Adipose tissue (tissue), 3 donors: ENCODE data around the gene LPAR2. TPM values are rescaled to one million over a fixed set of nuclear protein-coding genes. Genes with fewer than 3 reads are reported as not detected.
"Not testable (repeated sequence)": the region's sequence is repeated elsewhere in the genome, so short reads cannot be mapped to it uniquely, and the experiment has no call there.

Experiments used
- H3K27ac ChIP-seq: one replicate; pipeline ENCODE4 v1.5.1; 2013; ENCODE audit warnings: low read depth, low read length
- WGBS, 3 donors: extraction: QIAGEN DNeasy Blood & Tissue Kit; methylation state at CpG; one replicate each; pipeline ENCODE4 v1.1.7; 2013; 5-methylcytosine and 5-hydroxymethylcytosine counted together
- polyA plus RNA-seq, 3 donors: library from polyadenylated mRNA; stranded (reverse); fragments of 200-250 nt; gene quantifications; one replicate each; pipeline ENCODE4 v1.2.3, GENCODE V29; 2013
- donor health status: healthy with polysubstance abuse.
- donor health status: Bipolar disorder and iron deficiency.
- donor health status: healthy.

The LPAR2 gene
- polyA plus RNA-seq, 3 donors, result 3.0 to 18.4 (median 12.6) TPM

- 65 to 86% (median 74%) methylated on average over 4 of the region's 4 CpGs for WGBS, 3 donors
- H3K27ac ChIP-seq, result no peak overlapping the region
Measured at GRCh38 chr19:19613506-19613905, 14.5 kb downstream of the LPAR2 start.

DNA sequence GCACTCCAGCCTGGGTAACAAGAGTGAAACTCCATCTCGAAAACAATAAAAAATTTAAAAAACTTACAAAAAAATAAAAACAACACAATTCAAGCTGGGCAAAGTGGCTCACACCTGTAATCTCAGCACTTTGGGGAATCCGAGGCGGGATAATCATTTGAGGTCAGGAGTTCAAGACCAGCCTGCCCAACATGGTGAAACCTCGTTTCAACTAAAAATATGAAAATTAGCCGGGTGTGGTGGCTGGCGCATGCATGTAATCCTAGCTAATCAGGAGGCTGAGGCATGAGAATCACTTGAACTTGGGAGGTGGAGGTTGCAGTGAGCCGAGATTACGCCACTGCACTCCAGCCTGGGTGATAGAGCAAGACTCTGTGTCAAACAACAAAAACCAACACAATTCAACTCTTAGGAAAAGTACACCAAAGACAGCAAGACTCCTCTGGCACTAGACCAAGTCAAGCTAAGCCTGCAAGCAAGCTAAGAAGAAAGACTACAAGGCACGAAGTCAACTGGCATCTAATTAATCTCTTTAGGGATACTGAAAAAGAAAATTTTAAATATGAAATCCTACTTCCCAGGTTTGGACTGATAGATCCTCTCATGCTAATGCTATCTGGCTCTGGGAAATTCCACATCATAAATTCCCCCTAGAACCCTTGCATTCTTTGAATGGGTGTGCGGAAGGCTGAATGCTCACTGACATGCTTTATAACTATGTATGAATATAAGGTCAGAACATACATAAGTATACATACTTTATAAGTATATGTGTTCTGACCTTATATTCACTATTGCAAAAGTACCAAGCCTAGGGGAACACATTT is 17.4 kb downstream of the LPAR2 start:
- H3K27ac ChIP-seq, result no peak overlapping the region
- 84 to 87% (median 85%) methylated on average over 10 of the region's 10 CpGs for WGBS, 3 donors

DNA sequence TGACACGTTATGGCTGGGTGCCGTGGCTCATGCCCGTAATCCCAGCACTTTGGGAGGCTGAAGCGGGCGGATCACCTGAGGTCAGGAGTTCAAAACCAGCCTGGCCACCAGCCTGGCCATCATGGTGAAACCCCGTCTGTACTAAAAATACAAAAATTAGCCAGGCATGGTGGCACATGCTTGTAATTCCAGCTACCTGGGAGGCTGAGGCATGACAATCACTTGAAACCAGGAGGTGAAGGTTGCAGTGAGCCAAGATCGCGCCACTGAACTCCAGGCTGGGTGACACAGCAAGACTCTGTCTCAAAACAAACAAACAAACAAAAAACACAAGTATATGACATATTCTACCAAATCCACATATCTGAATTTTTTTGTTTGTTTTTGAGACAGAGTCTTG is 21.3 kb downstream of the LPAR2 start:
- not testable (repeated sequence) for H3K27ac ChIP-seq
- 88 to 95% (median 95%) methylated on average over 8 of the region's 8 CpGs for WGBS, 3 donors

DNA sequence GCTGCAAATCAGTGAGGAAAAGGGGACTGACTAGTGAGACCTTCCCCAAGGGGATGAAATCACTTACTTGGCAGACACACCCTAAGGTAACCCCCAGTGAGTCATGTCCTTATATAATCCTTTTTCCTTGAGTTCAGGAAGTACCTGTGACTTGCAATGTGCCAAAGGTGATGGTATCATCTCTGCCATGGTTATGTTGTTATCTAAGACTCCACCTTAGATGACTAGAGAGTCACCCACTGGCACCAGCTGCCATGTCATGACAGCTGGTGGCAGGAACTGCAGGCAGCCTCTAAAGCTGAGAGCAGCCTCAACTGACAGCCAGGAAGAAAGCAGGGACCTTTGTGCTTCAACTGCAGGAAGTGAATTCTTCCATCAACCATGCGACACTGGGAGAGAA is 22.0 kb downstream of the LPAR2 start:
- WGBS, 3 donors, result 43 to 68% (median 50%) methylated on average over 1 of the region's 1 CpG
- no peak overlapping the region for H3K27ac ChIP-seq

DNA sequence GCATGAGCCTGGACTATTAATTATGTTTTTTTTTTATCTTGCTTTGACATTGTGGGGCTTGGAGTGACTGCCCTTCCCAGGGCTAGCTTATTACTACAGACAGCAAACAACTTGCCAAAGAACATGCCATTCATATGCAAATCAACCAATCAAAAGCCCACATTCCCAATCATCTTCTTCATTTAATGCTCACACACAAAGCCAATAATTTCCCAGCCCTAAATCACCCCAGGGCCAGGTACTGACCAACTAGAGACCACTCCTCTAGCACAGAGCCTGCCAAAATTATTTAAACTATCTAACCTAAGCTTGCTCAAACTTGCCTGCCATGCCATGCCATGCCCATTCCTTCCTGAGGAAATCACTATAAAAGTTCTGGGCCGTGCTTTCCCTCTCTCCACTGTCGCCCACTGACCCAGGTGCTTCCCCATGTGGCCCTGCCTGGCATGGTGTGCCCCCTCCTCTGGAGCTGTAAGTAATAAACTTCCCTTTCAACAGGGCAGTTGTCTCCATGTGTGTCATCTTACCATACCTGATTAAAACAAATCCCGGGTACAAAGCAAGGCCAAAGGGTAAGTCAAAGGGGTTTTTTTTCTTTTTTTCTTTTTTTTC is 25.2 kb downstream of the LPAR2 start:
- 51 to 75% (median 60%) methylated on average over 3 of the region's 3 CpGs for WGBS, 3 donors
- no peak overlapping the region for H3K27ac ChIP-seq

DNA sequence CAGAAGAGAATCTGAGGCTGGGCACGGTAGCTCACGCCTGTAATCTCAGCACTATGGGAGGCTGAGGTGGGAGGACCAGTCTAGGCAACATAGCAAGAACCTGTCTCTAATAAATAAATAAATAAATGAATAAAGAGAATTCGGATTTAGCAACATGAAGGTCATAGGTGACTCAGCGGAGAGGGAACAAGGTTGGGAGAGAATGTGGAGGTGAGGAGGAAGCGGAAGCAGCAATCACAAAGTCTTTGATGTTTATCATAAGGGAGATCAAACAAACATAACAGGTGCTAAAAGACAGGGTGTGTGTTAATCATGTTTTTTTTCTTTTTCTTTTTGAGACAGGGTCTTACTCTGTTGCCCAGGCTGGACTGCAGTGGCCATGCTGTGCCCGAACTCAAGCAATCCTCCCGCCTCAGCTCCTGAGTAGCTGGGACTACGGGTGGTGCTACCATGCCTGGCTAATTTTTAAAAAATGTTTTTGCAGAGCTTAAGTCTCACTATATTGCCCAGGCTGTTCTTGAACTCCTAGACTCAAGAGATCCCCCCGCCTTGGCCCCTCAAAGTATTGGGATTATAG is 25.8 kb downstream of the LPAR2 start:
- WGBS, 3 donors, result 72 to 84% (median 79%) methylated on average over 9 of the region's 9 CpGs
- no peak overlapping the region for H3K27ac ChIP-seq

DNA sequence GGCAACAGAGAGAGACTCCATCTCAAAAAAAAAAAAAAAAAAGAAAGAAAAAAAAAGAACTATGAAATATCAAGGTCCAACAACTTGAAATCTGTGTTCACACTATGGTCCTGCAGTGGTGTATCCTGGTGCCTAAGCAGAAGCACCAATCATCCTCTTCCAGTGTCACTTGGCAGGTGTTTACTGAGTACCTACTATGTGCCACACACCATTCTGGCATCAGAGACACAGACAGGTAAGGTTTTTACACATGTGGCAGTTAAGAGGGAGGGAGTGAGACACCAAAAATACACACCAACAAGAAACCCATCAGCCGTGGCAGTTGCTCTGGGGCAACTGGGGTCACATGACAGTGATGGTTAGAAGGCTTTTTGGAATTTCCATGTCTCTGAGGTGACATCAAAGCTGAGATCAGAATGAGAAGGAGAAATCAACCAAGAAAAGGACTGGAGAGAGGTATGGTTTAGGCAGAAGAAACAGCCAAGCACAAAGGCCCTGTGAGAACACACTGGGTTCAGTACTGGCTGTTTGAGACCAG is 27.2 kb downstream of the LPAR2 start:
- WGBS, 3 donors, result 62 to 78% (median 72%) methylated on average over 1 of the region's 1 CpG
- H3K27ac ChIP-seq, result no peak overlapping the region

- WGBS, 3 donors, result 89 to 91% (median 90%) methylated on average over 20 of the region's 20 CpGs
- not testable (repeated sequence) for H3K27ac ChIP-seq
Measured at GRCh38 chr19:19598728-19599451, 29.1 kb downstream of the LPAR2 start.

GRCh38 chr19:19597809-19598306 is 30.2 kb downstream of the LPAR2 start:
- WGBS, 3 donors, result 60 to 72% (median 71%) methylated on average over 8 of the region's 8 CpGs

DNA sequence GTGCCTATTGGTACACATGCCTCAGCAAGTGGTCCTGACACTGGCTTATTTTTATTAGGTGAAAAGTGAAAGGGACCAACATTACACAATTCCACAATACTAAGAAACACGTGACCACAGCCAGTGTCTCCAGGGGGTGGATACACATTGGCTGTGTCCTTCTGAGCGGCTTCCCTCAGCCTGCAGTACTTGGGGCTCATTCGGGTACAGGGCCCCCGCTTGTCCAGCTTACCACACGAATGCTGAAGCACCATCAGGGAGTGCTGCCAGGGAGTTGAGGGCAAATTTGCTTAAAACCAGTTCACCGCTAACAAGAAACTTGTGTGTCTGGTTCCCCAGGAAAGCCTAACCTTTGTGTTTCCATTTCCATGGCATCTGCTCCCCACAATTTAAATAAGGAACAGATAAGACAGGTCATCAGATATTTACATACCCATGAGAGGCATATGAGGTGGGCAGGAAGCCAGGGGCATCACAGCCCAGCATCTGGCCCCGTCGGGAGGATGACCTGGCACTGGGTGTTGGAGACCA is 32.8 kb downstream of the LPAR2 start:
- 33 to 59% (median 54%) methylated on average over 8 of the region's 8 CpGs for WGBS, 3 donors
- no peak overlapping the region for H3K27ac ChIP-seq

More at GRCh38 chr19:19597809-19598306, 30.2 kb downstream of the LPAR2 start:
- no peak overlapping the region for H3K27ac ChIP-seq

DNA sequence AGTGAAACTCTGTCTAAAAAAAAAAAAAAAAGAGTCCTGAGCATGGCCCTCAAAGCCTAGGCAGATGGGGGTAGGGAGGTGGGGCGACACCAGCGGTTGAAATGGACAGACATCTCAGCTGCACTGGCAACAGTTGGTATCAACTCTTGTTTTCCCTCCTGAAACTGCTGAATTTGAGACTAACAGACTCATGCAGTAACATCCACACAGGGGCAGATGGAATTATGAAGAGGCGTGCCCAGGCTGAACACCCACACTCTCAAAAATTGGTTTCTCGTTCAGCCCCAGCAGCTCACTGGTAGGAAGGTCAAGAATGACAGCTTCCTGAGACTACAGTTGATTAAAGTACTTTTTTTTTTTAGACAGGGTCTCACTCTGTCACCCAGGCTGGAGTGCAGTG is 33.6 kb downstream of the LPAR2 start:
- H3K27ac ChIP-seq, result no peak overlapping the region
- WGBS, 3 donors, result 82 to 93% (median 90%) methylated on average over 4 of the region's 4 CpGs

DNA sequence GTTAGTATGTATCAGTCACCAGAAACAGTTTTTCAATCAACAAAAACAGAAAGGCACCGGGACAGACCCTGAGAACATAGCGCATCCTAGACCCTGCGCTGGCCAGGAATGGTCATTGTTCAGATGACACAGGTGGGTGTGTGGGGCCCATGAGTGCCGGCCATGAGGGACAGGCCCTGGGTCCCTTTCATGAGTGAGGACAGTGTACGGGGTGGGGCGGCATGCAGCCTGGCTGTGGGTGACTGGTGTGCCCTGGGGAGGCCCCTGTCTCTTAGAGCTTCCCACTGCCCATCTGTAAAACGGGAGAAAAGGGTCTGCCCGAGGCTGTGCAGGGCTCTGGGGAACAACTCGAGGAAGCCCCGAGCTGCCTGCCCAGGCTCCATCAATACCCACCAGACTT is 35.3 kb downstream of the LPAR2 start:
- 88 to 95% (median 93%) methylated on average over 10 of the region's 10 CpGs for WGBS, 3 donors
- H3K27ac ChIP-seq, result no peak overlapping the region

DNA sequence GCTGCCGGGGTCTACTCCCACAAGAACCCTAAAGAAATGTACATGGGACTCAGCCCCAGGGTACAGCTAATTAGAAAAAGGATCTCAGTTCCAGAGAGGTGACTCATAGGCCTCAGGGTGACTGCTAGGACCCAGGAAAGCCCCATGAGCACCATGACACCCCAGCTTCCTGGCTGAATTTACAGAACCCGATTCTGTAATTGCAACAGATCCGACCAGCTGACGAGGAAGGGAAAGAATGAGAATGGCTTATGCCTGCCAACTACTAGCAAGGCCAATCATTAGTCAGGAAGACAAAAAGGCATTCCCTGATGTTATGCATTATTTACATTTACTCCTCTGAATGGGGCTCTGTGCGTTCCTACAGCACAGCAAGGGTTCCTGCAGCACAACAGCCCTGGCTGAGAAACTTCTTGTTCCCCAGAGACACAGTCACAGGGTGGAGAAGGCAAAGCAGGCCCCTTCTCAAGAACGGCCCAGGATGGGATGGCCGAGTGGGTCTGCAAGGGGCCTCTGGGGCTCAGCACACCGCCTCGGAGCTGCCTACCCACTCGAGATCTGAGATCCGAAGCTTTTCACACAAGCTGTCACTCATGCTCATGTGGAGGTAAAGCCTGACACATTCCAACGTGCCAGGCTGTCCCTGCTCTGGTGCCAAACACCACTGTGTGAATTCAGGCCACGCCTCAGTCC is 36.7 kb downstream of the LPAR2 start:
- 44 to 56% (median 51%) methylated on average over 13 of the region's 13 CpGs for WGBS, 3 donors
- no peak overlapping the region for H3K27ac ChIP-seq

DNA sequence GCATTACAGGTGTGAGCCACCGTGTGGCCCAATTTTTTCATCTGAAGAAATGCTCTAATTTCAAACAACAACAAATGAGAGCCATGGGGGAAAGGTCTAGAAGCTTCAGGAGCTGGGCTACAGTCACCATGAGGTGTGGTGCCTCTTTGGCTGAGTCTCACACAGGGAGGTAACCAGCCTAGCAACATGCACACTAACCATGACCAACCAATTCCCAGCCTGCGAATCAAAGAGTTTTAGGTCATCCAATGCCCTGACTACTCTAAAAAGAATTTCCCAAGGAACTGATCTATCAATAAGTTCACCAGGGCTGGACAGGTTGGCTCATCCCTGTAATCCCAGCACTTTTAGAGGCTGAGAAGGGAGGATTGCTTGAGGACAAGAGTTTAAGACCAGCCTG is 39.5 kb downstream of the LPAR2 start:
- 80 to 93% (median 89%) methylated on average over 2 of the region's 2 CpGs for WGBS, 3 donors
- H3K27ac ChIP-seq, result no peak overlapping the region

- H3K27ac ChIP-seq, result no peak overlapping the region
- WGBS, 3 donors, result 92 to 98% (median 94%) methylated on average over 5 of the region's 5 CpGs
Measured at GRCh38 chr19:19587771-19588170, 40.2 kb downstream of the LPAR2 start.

GRCh38 chr19:19584356-19584755 is 43.7 kb downstream of the LPAR2 start:
- no peak overlapping the region for H3K27ac ChIP-seq
- WGBS, 3 donors, result 84 to 92% (median 91%) methylated on average over 6 of the region's 6 CpGs

GRCh38 chr19:19582471-19582870 is 45.5 kb downstream of the LPAR2 start:
- WGBS, 3 donors, result 82 to 92% (median 90%) methylated on average over 6 of the region's 6 CpGs
- no peak overlapping the region for H3K27ac ChIP-seq

DNA sequence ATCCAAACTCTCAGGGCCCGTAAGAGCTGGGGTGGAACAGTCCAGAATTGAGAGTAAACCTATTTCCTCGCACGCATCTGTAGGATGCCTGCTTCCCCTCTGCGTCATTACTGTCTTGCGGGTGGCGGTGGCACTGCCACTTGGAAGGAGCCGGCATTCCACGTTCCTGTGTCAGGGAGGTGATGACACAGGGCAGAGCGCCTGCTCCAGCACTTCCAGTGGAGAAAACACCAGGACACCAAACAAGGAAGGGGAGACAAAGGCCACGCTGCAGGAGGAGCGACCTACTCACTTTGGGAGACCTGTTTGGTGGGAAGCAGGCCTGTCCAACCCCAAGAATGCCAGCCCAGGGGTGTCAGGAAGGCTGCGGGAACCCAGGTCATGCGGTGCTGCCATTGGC is 46.6 kb downstream of the LPAR2 start:
- 92 to 93% (median 93%) methylated on average over 13 of the region's 13 CpGs for WGBS, 3 donors
- no peak overlapping the region for H3K27ac ChIP-seq
